Body of pancreas (tissue), 4 donors: ENCODE data around the gene WDR64. TPM values are rescaled to one million over a fixed set of nuclear protein-coding genes. Genes with fewer than 3 reads are reported as not detected.

Source experiments
- ATAC-seq: fragments of 150-250 bp; one replicate; pipeline ENCODE4 v1.9.1; 2016
- DNase-seq, 4 donors: peaks; one replicate each; pipeline ENCODE4 v3.0.0-alpha.2; 2019
- H3K27ac ChIP-seq, 4 donors: fragments of 200-600 bp; sonication (generic); 1 replicate in 3 of 4; 2 replicates in 1 of 4; pipeline versions ENCODE4 v1.5.1 to v1.6.1; 2016 to 2019; ENCODE audit warnings: mild to moderate bottlenecking in 1 of 4, mixed read lengths in 1 of 4, moderate library complexity in 1 of 4
- H3K27me3 ChIP-seq, 2 donors: fragments of 200-600 bp; sonication (generic); one replicate each; pipeline ENCODE4 v1.6.0; 2016; ENCODE audit warnings: mild to moderate bottlenecking in 1 of 2
- H3K36me3 ChIP-seq, 2 donors: fragments of 200-600 bp; sonication (generic); replicated peaks in 1 of 2; 2 replicates each; pipeline ENCODE4 v1.5.1; 2016; ENCODE audit warnings: low read depth in 2 of 2; ENCODE audit not compliant: insufficient read depth in 1 of 2
- H3K4me1 ChIP-seq: fragments of 200-600 bp; sonication (generic); one replicate; pipeline ENCODE4 v1.6.0; 2016
- H3K4me3 ChIP-seq, 2 donors: fragments of 200-600 bp; sonication (generic); 1 replicate in 1 of 2; 2 replicates in 1 of 2; pipeline ENCODE4 v1.5.1; 2016 to 2019
- H3K9me3 ChIP-seq, 3 donors: fragments of 200-600 bp; sonication (generic); 1 replicate in 2 of 3; 2 replicates in 1 of 3; pipeline ENCODE4 v1.5.1; 2016
- CTCF ChIP-seq, 7 experiments: fragments of 450-650 bp in 4 of 7; fragments of 200-600 bp in 3 of 7; sonication (generic) in 3 of 7; IDR thresholded peaks; one replicate each; pipeline ENCODE4 v1.5.1; 2016 to 2019; ENCODE audit warnings: antibody characterized with exemption in 7 of 7
- POLR2A ChIP-seq, 3 donors: fragments of 450-650 bp; IDR thresholded peaks; one replicate each; pipeline ENCODE4 v1.6.1; 2016; ENCODE audit warnings: antibody characterized with exemption in 3 of 3, mild to moderate bottlenecking in 2 of 3
- WGBS, 2 donors: methylation state at CpG; one replicate each; pipeline ENCODE4 v1.1.5; 2017; 5-methylcytosine and 5-hydroxymethylcytosine counted together
- intact Hi-C: fragments of 100-400 bp; cut with DNase I; formaldehyde crosslinking; loops from one replicate; pipeline ENCODE4 v1.15.1; 2023
- total RNA-seq, 2 donors: library from RNA; depleted of rRNA; stranded (reverse); fragments of >200 nt; gene quantifications; one replicate each; pipeline ENCODE4 v1.1.0, GENCODE V29; 2016

WDR64 gene
- total RNA-seq, 2 donors from 2014 or later: not detected

GRCh38 chr1:241749041-241749944 is 97.2 kb downstream of the WDR64 start:
- H3K27ac ChIP-seq: no peak overlapping the region
- TF ChIP-seq POLR2A (IDR thresholded peaks at IDR 0.05) (no peak), CTCF (IDR thresholded peaks at IDR 0.05) (no peak)
- no peaks in the 10 kb centered on the region for H3K9me3 ChIP-seq
- H3K4me3 ChIP-seq: no peak overlapping the region
- 71 to 75% methylated on average over 20 of the region's 20 CpGs for WGBS, 2 donors
- H3K27me3 ChIP-seq: no peaks in the 10 kb centered on the region
- ATAC-seq (no peak), DNase-seq (no peak)
- no peaks in the 10 kb centered on the region for H3K4me1 ChIP-seq
- H3K36me3 ChIP-seq: no peaks in the 10 kb centered on the region
- intact Hi-C loops: no loop called here

- intact Hi-C loops: no loop called here
- TF ChIP-seq POLR2A (IDR thresholded peaks at IDR 0.05): no peak
- no peak for TF ChIP-seq CTCF (IDR thresholded peaks at IDR 0.05)
- Histone ChIP-seq H3K4me1 (no peaks in the 10 kb centered on the region), H3K9me3 (no peaks in the 10 kb centered on the region), H3K27me3 (no peaks in the 10 kb centered on the region), H3K4me3 (no peak overlapping the region), H3K36me3 (no peaks in the 10 kb centered on the region), H3K27ac (no peak overlapping the region)
- ATAC-seq: no peak
- WGBS, 2 donors: 43 to 54% methylated on average over 6 of the region's 6 CpGs
- no peak for DNase-seq
Observed at GRCh38 chr1:241749945-241750695, 98.0 kb downstream of the WDR64 start.

- intact Hi-C loops: no loop called here
Observed at GRCh38 chr1:241751524-241751923, 99.4 kb downstream of the WDR64 start.

GRCh38 chr1:241762713-241763339 is 110.7 kb downstream of the WDR64 start:
- DNase-seq (no peak), ATAC-seq (no peak)
- Histone ChIP-seq H3K27ac (no peak overlapping the region), H3K4me3 (no peak overlapping the region), H3K27me3 (no peaks in the 10 kb centered on the region), H3K36me3 (no peaks in the 10 kb centered on the region), H3K4me1 (no peaks in the 10 kb centered on the region), H3K9me3 (no peaks in the 10 kb centered on the region)
- intact Hi-C loops: no loop called here
- WGBS, 2 donors: 73 to 77% methylated on average over 3 of the region's 3 CpGs
- no peak for TF ChIP-seq CTCF (IDR thresholded peaks at IDR 0.05)
- TF ChIP-seq POLR2A (IDR thresholded peaks at IDR 0.05): no peak

More at GRCh38 chr1:241751524-241751923, 99.4 kb downstream of the WDR64 start:
- Histone ChIP-seq H3K27me3 (no peaks in the 10 kb centered on the region), H3K4me3 (no peak overlapping the region), H3K9me3 (no peaks in the 10 kb centered on the region), H3K36me3 (no peaks in the 10 kb centered on the region), H3K27ac (no peak overlapping the region), H3K4me1 (no peaks in the 10 kb centered on the region)
- DNase-seq (no peak), ATAC-seq (no peak)
- 81 to 87% methylated on average over 5 of the region's 5 CpGs for WGBS, 2 donors
- TF ChIP-seq POLR2A (IDR thresholded peaks at IDR 0.05): no peak
- no peak for TF ChIP-seq CTCF (IDR thresholded peaks at IDR 0.05)
